SJSA1 (cell line): ENCODE measurements around the gene DGKA. TPM values are rescaled to one million over a fixed set of nuclear protein-coding genes. Genes with fewer than 3 reads are reported as not detected.

Experiments used
- DNase-seq, 2 experiments: peaks; one replicate each; pipeline ENCODE4 v3.0.0-alpha.2; 2015 to 2020; ENCODE audit warnings: low spot score in 2 of 2, low read depth in 1 of 2
- H3K27ac ChIP-seq: fragments of 250-450 bp; sonication (Bioruptor Pico); 2 replicates; pipeline ENCODE4 v1.5.1; 2020; ENCODE audit warnings: mild to moderate bottlenecking, moderate library complexity
- H3K27me3 ChIP-seq: fragments of 250-450 bp; sonication (Bioruptor Pico); replicated peaks from 2 replicates; pipeline ENCODE4 v1.5.1; 2020; ENCODE audit warnings: mild to moderate bottlenecking, moderate library complexity
- H3K36me3 ChIP-seq: fragments of 250-450 bp; sonication (Bioruptor Pico); 2 replicates; pipeline ENCODE4 v1.5.1; 2020; ENCODE audit warnings: mild to moderate bottlenecking
- H3K4me1 ChIP-seq: fragments of 250-450 bp; sonication (Bioruptor Pico); replicated peaks from 2 replicates; pipeline ENCODE4 v1.6.1; 2021; ENCODE audit warnings: mild to moderate bottlenecking
- H3K4me3 ChIP-seq: fragments of 250-450 bp; sonication (Bioruptor Pico); 2 replicates; pipeline ENCODE4 v1.5.1; 2020; ENCODE audit warnings: mild to moderate bottlenecking
- H3K9me3 ChIP-seq: fragments of 250-450 bp; sonication (Bioruptor Pico); replicated peaks from 2 replicates; pipeline ENCODE4 v1.5.1; 2020; ENCODE audit warnings: mild to moderate bottlenecking
- total RNA-seq: library from RNA; depleted of rRNA; stranded (reverse); fragments of >200 nt; shearing (Covaris generic); gene quantifications from 2 replicates; pipeline ENCODE4 v1.2.3, GENCODE V29; 2014

DGKA gene
- total RNA-seq, 1 experiment from 2014 or later: 46.2 TPM

- Histone ChIP-seq H3K4me3 (no peak overlapping the region), H3K27ac (no peak overlapping the region), H3K27me3 (no peaks in the 10 kb centered on the region), H3K4me1 (peaks cover 19% of the 10 kb centered on the region), H3K9me3 (no peaks in the 10 kb centered on the region), H3K36me3 (peaks cover 38% of the 10 kb centered on the region)
- no peak for DNase-seq
Measured at GRCh38 chr12:55925371-55925770, 5.6 kb upstream of the DGKA start.

- peak in 1 of 2 experiments; percentile 77 for DNase-seq
- Histone ChIP-seq H3K27me3 (no peaks in the 10 kb centered on the region), H3K9me3 (no peaks in the 10 kb centered on the region), H3K36me3 (peaks cover 38% of the 10 kb centered on the region), H3K27ac (peak overlapping the region; percentile 84), H3K4me3 (peak overlapping the region; percentile 63), H3K4me1 (peaks cover 26% of the 10 kb centered on the region)
Measured at GRCh38 chr12:55925870-55926737, 4.9 kb upstream of the DGKA start.

- peak; percentile 92 to 94 for DNase-seq
- Histone ChIP-seq H3K27ac (peak overlapping the region; percentile 84), H3K36me3 (peaks cover 36% of the 10 kb centered on the region), H3K9me3 (no peaks in the 10 kb centered on the region), H3K27me3 (no peaks in the 10 kb centered on the region), H3K4me1 (peaks cover 32% of the 10 kb centered on the region), H3K4me3 (peak overlapping the region; percentile 63)
Measured at GRCh38 chr12:55926738-55927587, 4.0 kb upstream of the DGKA start.

GRCh38 chr12:55927588-55928502 lies 3.1 kb upstream of the DGKA start, which contains the start of gene PYM1:
Gene PYM1, minus strand, starts transcription at chr12:55927894. Its CDS starts 133 bp downstream, at chr12:55927761.
- H3K27ac ChIP-seq: peak within 1 kb of the TSS; percentile 84
- peaks cover 30% of the 10 kb centered on the region for H3K36me3 ChIP-seq
- H3K9me3 ChIP-seq: no peaks in the 10 kb centered on the region
- peaks cover 40% of the 10 kb centered on the region for H3K4me1 ChIP-seq
- H3K27me3 ChIP-seq: no peaks in the 10 kb centered on the region
- DNase-seq: peak; percentile 62 to 68
- peak within 1 kb of the TSS; percentile 63 for H3K4me3 ChIP-seq

GRCh38 chr12:55929306-55929791 lies 1.6 kb upstream of the DGKA start:
- Histone ChIP-seq H3K4me1 (peaks cover 46% of the 10 kb centered on the region), H3K4me3 (no peak overlapping the region), H3K27ac (no peak overlapping the region), H3K27me3 (no peaks in the 10 kb centered on the region), H3K36me3 (peaks cover 25% of the 10 kb centered on the region), H3K9me3 (no peaks in the 10 kb centered on the region)
- no peak for DNase-seq

- peak overlapping the region; percentile 15; the same call in 1 of the 2 replicates for H3K27ac ChIP-seq
- no peaks in the 10 kb centered on the region for H3K9me3 ChIP-seq
- H3K27me3 ChIP-seq: no peaks in the 10 kb centered on the region
- peaks cover 39% of the 10 kb centered on the region for H3K4me1 ChIP-seq
- H3K36me3 ChIP-seq: peaks cover 11% of the 10 kb centered on the region; the same call in 1 of the 2 replicates
- peak in 1 of 2 experiments; percentile 23 for DNase-seq
- peak overlapping the region; percentile 46 for H3K4me3 ChIP-seq
Measured at GRCh38 chr12:55931317-55931779, 386 bp downstream of the DGKA start.

- peaks cover 5% of the 10 kb centered on the region; the same call in 1 of the 2 replicates for H3K36me3 ChIP-seq
- H3K27me3 ChIP-seq: no peaks in the 10 kb centered on the region
- peaks cover 39% of the 10 kb centered on the region for H3K4me1 ChIP-seq
- peak in 1 of 2 experiments; percentile 4 for DNase-seq
- no peaks in the 10 kb centered on the region for H3K9me3 ChIP-seq
- H3K4me3 ChIP-seq: peak overlapping the region; percentile 46
- peak overlapping the region; percentile 15; the same call in 1 of the 2 replicates for H3K27ac ChIP-seq
Measured at GRCh38 chr12:55931780-55932550, 1.0 kb downstream of the DGKA start.

- Histone ChIP-seq H3K27me3 (no peaks in the 10 kb centered on the region), H3K27ac (no peak overlapping the region), H3K4me1 (peaks cover 39% of the 10 kb centered on the region), H3K4me3 (peak overlapping the region; percentile 46), H3K9me3 (no peaks in the 10 kb centered on the region), H3K36me3 (peaks cover 2% of the 10 kb centered on the region; the same call in 1 of the 2 replicates)
- peak in 1 of 2 experiments; percentile 10 for DNase-seq
Measured at GRCh38 chr12:55932551-55932910, 1.6 kb downstream of the DGKA start.

GRCh38 chr12:55933169-55933798 lies 2.3 kb downstream of the DGKA start:
- peak in 1 of 2 experiments; percentile 5 for DNase-seq
- no peaks in the 10 kb centered on the region for H3K9me3 ChIP-seq
- H3K36me3 ChIP-seq: no peaks in the 10 kb centered on the region; the same call in 1 of the 2 replicates
- no peak overlapping the region for H3K27ac ChIP-seq
- no peaks in the 10 kb centered on the region for H3K27me3 ChIP-seq
- no peak overlapping the region for H3K4me3 ChIP-seq
- H3K4me1 ChIP-seq: peaks cover 34% of the 10 kb centered on the region

GRCh38 chr12:55933799-55934742 lies 3.1 kb downstream of the DGKA start:
- DNase-seq: no peak
- Histone ChIP-seq H3K4me1 (peaks cover 28% of the 10 kb centered on the region), H3K36me3 (no peaks in the 10 kb centered on the region; the same call in 1 of the 2 replicates), H3K27me3 (no peaks in the 10 kb centered on the region), H3K4me3 (no peak overlapping the region), H3K9me3 (no peaks in the 10 kb centered on the region), H3K27ac (no peak overlapping the region)

GRCh38 chr12:55934773-55935172 lies 3.8 kb downstream of the DGKA start:
- no peaks in the 10 kb centered on the region for H3K9me3 ChIP-seq

More at GRCh38 chr12:55934773-55935172, 3.8 kb downstream of the DGKA start:
- no peak overlapping the region for H3K27ac ChIP-seq
- no peaks in the 10 kb centered on the region for H3K27me3 ChIP-seq
- no peak for DNase-seq
- H3K4me1 ChIP-seq: peaks cover 27% of the 10 kb centered on the region
- no peaks in the 10 kb centered on the region; the same call in 1 of the 2 replicates for H3K36me3 ChIP-seq
- H3K4me3 ChIP-seq: no peak overlapping the region
